SK-N-MC (cell line): ENCODE results near the gene MAGEL2.

Source experiments
- DNase-seq: peaks from one replicate; pipeline ENCODE4 v3.0.0-alpha.2; 2011; ENCODE audit warnings: low read depth, low spot score
- H3K27ac ChIP-seq: fragments of 200-600 bp; sonication (generic); 2 replicates; pipeline ENCODE4 v1.5.1; 2016; ENCODE audit warnings: mixed run types
- H3K36me3 ChIP-seq: fragments of 200-600 bp; sonication (generic); 2 replicates; pipeline ENCODE4 v1.6.1; 2017; ENCODE audit warnings: antibody characterized with exemption, low read length, mixed read lengths; ENCODE audit not compliant: insufficient read depth
- H3K4me3 ChIP-seq: fragments of 200-600 bp; sonication (generic); 2 replicates; pipeline ENCODE4 v1.5.1; 2016
- H3K9ac ChIP-seq: fragments of 200-600 bp; sonication (generic); 2 replicates; pipeline ENCODE4 v1.8.0; 2017; ENCODE audit warnings: mixed run types, mixed read lengths; ENCODE audit not compliant: insufficient read length
- H3K9me3 ChIP-seq: fragments of 200-600 bp; sonication (generic); 2 replicates; pipeline ENCODE4 v1.6.1; 2017; ENCODE audit warnings: low read depth, mild to moderate bottlenecking, antibody characterized with exemption, low read length, moderate library complexity, mixed read lengths
- EZH2 ChIP-seq: fragments of 200-600 bp; sonication (generic); IDR thresholded peaks from one replicate; pipeline ENCODE4 v1.6.1; 2017; ENCODE audit warnings: antibody characterized with exemption
- FOXP2 ChIP-seq: optimal IDR thresholded peaks from 2 replicates; pipeline ENCODE3; 2011; ENCODE audit warnings: mild to moderate bottlenecking, moderate library complexity; ENCODE audit not compliant: insufficient read depth; ENCODE audit errors: extremely low read length, control extremely low read depth
- POLR2AphosphoS5 ChIP-seq: IDR thresholded peaks from 2 replicates; pipeline ENCODE4 v1.6.1; 2012; ENCODE audit warnings: mild to moderate bottlenecking, low read depth, low read length, borderline replicate concordance

Gene MAGEL2

GRCh38 chr15:23647421-23648370 is at the start of gene MAGEL2:
Gene MAGEL2, minus strand, starts transcription at chr15:23647867. Its CDS starts 125 bp downstream, at chr15:23647742.
- DNase-seq = no peak
- H3K36me3 ChIP-seq = no peaks in the 10 kb centered on the region
- no peak within 1 kb of the TSS for H3K9ac ChIP-seq
- H3K9me3 ChIP-seq = no peaks in the 10 kb centered on the region
- no peak for TF ChIP-seq POLR2AphosphoS5
- TF ChIP-seq FOXP2 = no peak
- no peak within 1 kb of the TSS for H3K4me3 ChIP-seq
- H3K27ac ChIP-seq = no peak within 1 kb of the TSS

GRCh38 chr15:23695282-23695681 is 47.6 kb upstream of the MAGEL2 start:
- Histone ChIP-seq H3K9me3 (no peaks in the 10 kb centered on the region), H3K4me3 (no peak overlapping the region), H3K27ac (no peak overlapping the region), H3K36me3 (no peaks in the 10 kb centered on the region), H3K9ac (no peak overlapping the region)
- TF ChIP-seq FOXP2 (no peak), POLR2AphosphoS5 (no peak), EZH2 (no peak)
- DNase-seq = no peak

DNA sequence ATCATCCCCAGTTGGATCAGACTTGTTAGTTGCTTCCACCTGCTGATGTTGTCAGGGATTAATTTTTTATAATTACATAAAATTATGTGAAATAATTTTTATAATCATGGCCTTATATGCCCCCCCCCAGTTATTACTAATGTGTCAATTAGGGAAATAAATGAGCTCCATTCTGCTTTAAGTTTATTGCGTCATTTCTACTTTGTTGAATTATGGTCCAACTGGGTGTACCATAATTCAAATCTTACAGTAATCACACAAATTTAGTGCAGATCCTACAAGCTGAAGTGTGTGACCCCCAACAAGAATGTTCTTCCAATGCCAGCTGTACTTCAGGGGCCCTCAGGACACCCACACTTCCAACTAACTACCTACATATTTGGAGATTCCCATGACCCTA is 46.9 kb upstream of the MAGEL2 start:
- H3K27ac ChIP-seq = no peak overlapping the region
- TF ChIP-seq FOXP2 (no peak), POLR2AphosphoS5 (no peak), EZH2 (no peak)
- no peaks in the 10 kb centered on the region for H3K9me3 ChIP-seq
- no peak overlapping the region for H3K4me3 ChIP-seq
- DNase-seq = no peak
- no peak overlapping the region for H3K9ac ChIP-seq
- no peaks in the 10 kb centered on the region for H3K36me3 ChIP-seq

DNA sequence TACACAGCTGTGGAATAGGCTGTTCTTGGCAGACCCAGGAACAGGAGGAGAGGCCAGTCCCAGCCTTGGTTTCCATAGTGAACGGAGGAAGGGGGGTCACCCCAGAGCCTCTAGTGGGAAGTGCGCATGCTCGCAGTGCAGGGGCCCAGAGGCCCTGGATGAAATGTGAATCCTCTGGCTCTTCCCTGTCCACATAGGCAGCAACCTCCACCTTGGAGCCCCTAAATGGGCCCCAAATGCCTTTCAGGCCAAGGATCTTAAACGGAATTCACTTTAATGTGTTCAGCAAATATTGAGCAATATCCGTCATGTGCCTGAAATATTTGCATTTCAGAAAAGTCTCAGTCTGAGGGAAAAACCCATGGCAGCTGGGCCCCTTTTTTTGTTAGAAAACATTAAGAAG is 42.8 kb upstream of the MAGEL2 start:
- no peak for TF ChIP-seq FOXP2
- TF ChIP-seq POLR2AphosphoS5 = no peak
- no peak for TF ChIP-seq EZH2
- Histone ChIP-seq H3K9ac (no peak overlapping the region), H3K27ac (no peak overlapping the region), H3K4me3 (peak overlapping the region; percentile 20; the same call in 1 of the 2 replicates), H3K9me3 (no peaks in the 10 kb centered on the region), H3K36me3 (no peaks in the 10 kb centered on the region)
- DNase-seq = peak; percentile 34

- H3K27ac ChIP-seq = no peak overlapping the region
- DNase-seq = no peak
- TF ChIP-seq FOXP2 (no peak), EZH2 (no peak), POLR2AphosphoS5 (no peak)
- no peak overlapping the region for H3K9ac ChIP-seq
- no peaks in the 10 kb centered on the region for H3K9me3 ChIP-seq
- H3K36me3 ChIP-seq = no peaks in the 10 kb centered on the region
- H3K4me3 ChIP-seq = peak overlapping the region; percentile 20; the same call in 1 of the 2 replicates
These were observed 42.3 kb upstream of the MAGEL2 start for GRCh38 chr15:23690015-23690414.

DNA sequence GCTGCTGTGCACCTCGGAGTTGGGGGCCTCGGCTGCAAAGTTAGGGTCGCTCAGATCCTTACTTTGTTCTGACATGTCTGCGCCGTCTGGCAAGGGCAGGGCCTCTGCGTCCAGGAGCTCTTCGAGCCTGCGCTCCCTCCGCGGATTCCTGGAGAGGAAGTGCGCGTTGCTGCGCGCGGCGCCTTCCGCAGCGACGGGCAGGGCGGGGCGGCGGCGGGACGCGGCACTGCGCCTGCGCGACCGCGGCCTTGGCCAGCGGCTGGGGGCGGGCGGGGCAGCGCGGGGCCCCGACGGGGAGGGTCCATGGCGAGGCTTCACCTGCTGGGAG is 39.4 kb upstream of the MAGEL2 start, which contains the start of gene NDN:
Gene NDN (minus strand): TSS at position 163 of the 328 bp plus-strand sequence. CDS start 88 bp downstream, at position 75.
- no peaks in the 10 kb centered on the region for H3K36me3 ChIP-seq
- no peak for DNase-seq
- TF ChIP-seq FOXP2 (no peak), POLR2AphosphoS5 (peak; percentile 56; the same call in 1 of the 2 replicates), EZH2 (no peak)
- H3K9me3 ChIP-seq = no peaks in the 10 kb centered on the region
- H3K9ac ChIP-seq = peak within 1 kb of the TSS; percentile 37
- H3K4me3 ChIP-seq = peak within 1 kb of the TSS; percentile 76
- no peak within 1 kb of the TSS for H3K27ac ChIP-seq

- H3K36me3 ChIP-seq = no peaks in the 10 kb centered on the region
- H3K27ac ChIP-seq = no peak overlapping the region
- H3K9ac ChIP-seq = peak overlapping the region; percentile 37
- no peaks in the 10 kb centered on the region for H3K9me3 ChIP-seq
- DNase-seq = no peak
- TF ChIP-seq POLR2AphosphoS5 (no peak), EZH2 (no peak), FOXP2 (no peak)
- H3K4me3 ChIP-seq = peak overlapping the region; percentile 76
These were observed 38.9 kb upstream of the MAGEL2 start for GRCh38 chr15:23686466-23687142.

GRCh38 chr15:23671481-23671880 is 23.8 kb upstream of the MAGEL2 start:
- no peak for DNase-seq
- Histone ChIP-seq H3K4me3 (no peak overlapping the region), H3K27ac (no peak overlapping the region), H3K9me3 (no peaks in the 10 kb centered on the region), H3K9ac (no peak overlapping the region), H3K36me3 (no peaks in the 10 kb centered on the region)
- no peak for TF ChIP-seq EZH2

DNA sequence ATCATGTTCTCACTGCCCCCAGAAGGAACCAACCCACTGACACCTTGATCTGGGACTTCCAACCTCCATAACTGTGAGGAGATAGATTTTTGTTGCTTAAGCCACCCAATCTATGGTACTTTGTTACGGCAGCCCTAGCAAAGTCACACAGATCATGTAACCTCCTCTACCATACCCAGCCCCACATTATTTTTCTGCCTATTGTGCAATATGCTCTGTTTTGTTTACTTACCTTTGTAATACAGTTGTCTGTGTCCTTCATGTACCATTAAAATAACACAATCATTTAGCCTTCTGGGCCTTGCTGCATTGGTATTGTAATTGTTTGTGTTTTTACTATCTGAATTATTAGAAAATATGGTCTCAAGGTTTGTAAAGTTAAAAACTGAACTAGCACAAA is 23.3 kb upstream of the MAGEL2 start:
- H3K36me3 ChIP-seq = no peaks in the 10 kb centered on the region
- no peak for DNase-seq
- H3K9me3 ChIP-seq = no peaks in the 10 kb centered on the region
- no peak overlapping the region for H3K27ac ChIP-seq
- no peak for TF ChIP-seq FOXP2
- no peak for TF ChIP-seq EZH2
- no peak for TF ChIP-seq POLR2AphosphoS5
- no peak overlapping the region for H3K9ac ChIP-seq
- no peak overlapping the region for H3K4me3 ChIP-seq
